HEK293T (cell line): ENCODE data around the gene MOGAT3.

Experiments
- CTCF ChIA-PET: fragments of 350-600 bp; formaldehyde crosslinking; extraction: SDS; loops from one replicate; lab custom pipeline; 2021; ENCODE audit warnings: antibody characterized with exemption, inconsistent platforms; lab: Yijun Ruan, JAX
- POLR2A ChIA-PET: fragments of 350-600 bp; formaldehyde crosslinking; extraction: SDS; loops from one replicate; lab custom pipeline; 2020; ENCODE audit warnings: antibody characterized with exemption, inconsistent platforms; lab: Yijun Ruan, JAX
- DNase-seq: peaks from one replicate; pipeline ENCODE4 v3.0.0; 2012; ENCODE audit warnings: mixed read lengths; ENCODE audit errors: extremely low spot score
- ARNT ChIP-seq: fragments of 450-650 bp; IDR thresholded peaks from 2 replicates; pipeline ENCODE4 v1.6.1; 2017; ENCODE audit warnings: mild to moderate bottlenecking
- BHLHE40 ChIP-seq: fragments of 450-650 bp; IDR thresholded peaks from 2 replicates; pipeline ENCODE4 v1.6.1; 2016; ENCODE audit warnings: mild to moderate bottlenecking, moderate library complexity, borderline replicate concordance
- CTBP1 ChIP-seq: fragments of 450-650 bp; IDR thresholded peaks from 2 replicates; pipeline ENCODE4 v1.6.1; 2016; ENCODE audit warnings: borderline replicate concordance
- ELF4 ChIP-seq: fragments of 450-650 bp; IDR thresholded peaks from 2 replicates; pipeline ENCODE4 v1.6.1; 2017; ENCODE audit warnings: antibody characterized with exemption
- FOXA1 ChIP-seq: fragments of 450-650 bp; IDR thresholded peaks from 2 replicates; pipeline ENCODE4 v1.6.1; 2016; ENCODE audit warnings: mild to moderate bottlenecking
- FOXK2 ChIP-seq: fragments of 450-650 bp; IDR thresholded peaks from 2 replicates; pipeline ENCODE4 v1.6.1; 2016; ENCODE audit warnings: mild to moderate bottlenecking
- FOXM1 ChIP-seq: fragments of 450-650 bp; IDR thresholded peaks from 2 replicates; pipeline ENCODE4 v1.6.1; 2017; ENCODE audit warnings: mild to moderate bottlenecking, borderline replicate concordance
- HDGF ChIP-seq: fragments of 450-650 bp; IDR thresholded peaks from 2 replicates; pipeline ENCODE4 v1.6.1; 2017; ENCODE audit warnings: antibody characterized with exemption, borderline replicate concordance
- L3MBTL2 ChIP-seq: fragments of 450-650 bp; conservative IDR thresholded peaks from 2 replicates; pipeline ENCODE4 v1.6.1; 2016; ENCODE audit warnings: mild to moderate bottlenecking
- LEF1 ChIP-seq: fragments of 450-650 bp; IDR thresholded peaks from 2 replicates; pipeline ENCODE4 v1.6.1; 2017; ENCODE audit warnings: mild to moderate bottlenecking, borderline replicate concordance
- NFRKB ChIP-seq: fragments of 450-650 bp; IDR thresholded peaks from 2 replicates; pipeline ENCODE4 v1.6.1; 2016; ENCODE audit warnings: mild to moderate bottlenecking, moderate library complexity
- SP1 ChIP-seq: fragments of 450-650 bp; IDR thresholded peaks from 2 replicates; pipeline ENCODE4 v1.6.1; 2017
- SUZ12 ChIP-seq: fragments of 450-650 bp; IDR thresholded peaks from 2 replicates; pipeline ENCODE4 v1.6.1; 2016; ENCODE audit warnings: mild to moderate bottlenecking
- TARDBP ChIP-seq: fragments of 450-650 bp; IDR thresholded peaks from 2 replicates; pipeline ENCODE4 v1.6.1; 2016
- ZNF384 ChIP-seq: fragments of 450-650 bp; IDR thresholded peaks from 2 replicates; pipeline ENCODE4 v1.6.1; 2016
- TF ChIP-seq, protein P1 (sequence below): fragments of 450-650 bp; IDR thresholded peaks from 2 replicates; pipeline ENCODE4 v1.6.1; 2016

Gene MOGAT3

GRCh38 chr7:101233907-101234547 lies 33.2 kb upstream of the MOGAT3 start:
- ChIA-PET POLR2A (no interaction called here), CTCF (no interaction called here)
- TF ChIP-seq BHLHE40: no peak
- no peak for TF ChIP-seq TARDBP
- TF ChIP-seq ELF4: no peak
- TF ChIP-seq FOXK2: no peak
- no peak for TF ChIP-seq L3MBTL2
- no peak for TF ChIP-seq ARNT
- DNase-seq: no peak

DNA sequence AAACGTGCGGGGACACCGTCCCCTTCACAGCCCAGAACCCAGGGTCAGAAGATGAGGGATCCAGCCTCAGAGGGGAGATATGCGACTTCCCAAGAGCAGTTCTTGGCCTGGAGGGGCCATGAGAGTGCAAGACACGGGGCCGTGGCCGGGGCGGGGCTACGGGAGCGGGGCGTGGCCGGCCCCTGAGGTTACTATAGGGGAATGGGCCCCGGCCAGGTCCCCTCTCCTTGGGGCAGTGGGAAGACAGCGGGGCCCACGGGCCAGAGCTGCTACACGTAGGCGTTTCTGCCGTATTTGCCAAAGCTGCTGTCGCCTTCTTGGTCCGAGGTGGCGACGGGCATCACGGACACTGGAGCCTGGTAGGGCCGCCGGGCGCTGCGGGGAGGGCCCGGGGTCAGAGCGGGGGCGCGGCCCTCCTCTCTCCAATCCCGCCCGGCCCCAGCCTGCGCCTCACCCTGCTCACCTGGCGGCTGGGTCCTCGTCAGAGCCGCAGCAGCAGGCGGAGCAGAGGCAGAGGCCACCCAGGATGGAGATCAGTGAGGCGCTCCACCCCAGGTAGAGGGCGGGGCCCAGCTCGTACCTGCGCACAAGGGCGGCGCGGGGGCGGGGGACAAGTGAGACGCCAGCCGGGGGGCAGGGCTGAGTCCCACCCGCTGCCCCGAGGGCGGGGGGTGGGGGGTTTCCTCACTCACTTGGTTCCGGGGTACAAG lies 31.5 kb upstream of the MOGAT3 start:
- ChIA-PET CTCF (no interaction called here), POLR2A (interaction anchor here (1.0 kb wide), 1 partner anchor 12 kb away, joined by 3 read pairs; no protein-coding TSS in a partner anchor)
- TF ChIP-seq SUZ12 (no peak), CTBP1 (no peak), TARDBP (no peak), FOXM1 (no peak), FOXA1 (no peak), BHLHE40 (no peak), L3MBTL2 (no peak), SP1 (no peak)
- TF ChIP-seq, protein P1, sequence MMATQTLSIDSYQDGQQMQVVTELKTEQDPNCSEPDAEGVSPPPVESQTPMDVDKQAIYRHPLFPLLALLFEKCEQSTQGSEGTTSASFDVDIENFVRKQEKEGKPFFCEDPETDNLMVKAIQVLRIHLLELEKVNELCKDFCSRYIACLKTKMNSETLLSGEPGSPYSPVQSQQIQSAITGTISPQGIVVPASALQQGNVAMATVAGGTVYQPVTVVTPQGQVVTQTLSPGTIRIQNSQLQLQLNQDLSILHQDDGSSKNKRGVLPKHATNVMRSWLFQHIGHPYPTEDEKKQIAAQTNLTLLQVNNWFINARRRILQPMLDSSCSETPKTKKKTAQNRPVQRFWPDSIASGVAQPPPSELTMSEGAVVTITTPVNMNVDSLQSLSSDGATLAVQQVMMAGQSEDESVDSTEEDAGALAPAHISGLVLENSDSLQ: no peak
- no peak for DNase-seq

GRCh38 chr7:101231644-101232043 lies 30.8 kb upstream of the MOGAT3 start:
- TF ChIP-seq L3MBTL2 (no peak), FOXK2 (no peak), SP1 (no peak), SUZ12 (no peak), TARDBP (no peak), FOXM1 (no peak), ARNT (no peak), ELF4 (no peak), FOXA1 (no peak)
- TF ChIP-seq, protein P1: no peak
- DNase-seq: no peak
- POLR2A ChIA-PET: interaction anchor here (1.0 kb wide), 2 partner anchors 13 to 51 kb away, joined by 3 read pairs; no protein-coding TSS in a partner anchor
- CTCF ChIA-PET: no interaction called here

DNA sequence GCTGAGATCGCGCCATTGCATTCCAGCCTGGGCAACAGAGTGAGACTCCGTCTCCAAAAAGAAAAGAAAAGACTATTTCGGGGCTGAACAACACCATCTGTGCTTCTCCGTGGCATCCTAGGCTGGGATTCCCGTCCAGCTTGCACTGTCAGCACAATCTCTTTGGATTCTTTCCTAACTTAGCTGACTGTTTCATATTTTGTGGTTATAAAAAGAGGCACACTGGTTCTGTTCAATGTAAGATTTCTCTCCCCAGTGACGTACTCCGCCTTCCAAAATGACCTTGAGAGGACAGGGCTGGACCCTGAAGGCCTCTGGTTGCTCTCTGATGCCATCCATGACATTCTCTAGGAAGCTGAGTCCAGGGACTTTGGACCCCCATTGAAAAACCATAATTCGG lies 25.9 kb upstream of the MOGAT3 start:
- no peak for TF ChIP-seq FOXK2
- no peak for TF ChIP-seq LEF1
- TF ChIP-seq FOXM1: no peak
- TF ChIP-seq HDGF: no peak
- TF ChIP-seq, protein P1: no peak
- TF ChIP-seq FOXA1: no peak
- no peak for TF ChIP-seq CTBP1
- no peak for TF ChIP-seq SP1
- TF ChIP-seq ARNT: no peak
- TF ChIP-seq BHLHE40: no peak
- no peak for TF ChIP-seq ZNF384
- no peak for TF ChIP-seq NFRKB
- no peak for TF ChIP-seq SUZ12
- no peak for TF ChIP-seq ELF4
- CTCF ChIA-PET: no interaction called here
- POLR2A ChIA-PET: interaction anchor here (3.5 kb wide), 1 partner anchor 9 kb away, joined by 12 read pairs; the partner anchor contains the start of genes PLOD3 and ZNHIT1
- no peak for DNase-seq

DNA sequence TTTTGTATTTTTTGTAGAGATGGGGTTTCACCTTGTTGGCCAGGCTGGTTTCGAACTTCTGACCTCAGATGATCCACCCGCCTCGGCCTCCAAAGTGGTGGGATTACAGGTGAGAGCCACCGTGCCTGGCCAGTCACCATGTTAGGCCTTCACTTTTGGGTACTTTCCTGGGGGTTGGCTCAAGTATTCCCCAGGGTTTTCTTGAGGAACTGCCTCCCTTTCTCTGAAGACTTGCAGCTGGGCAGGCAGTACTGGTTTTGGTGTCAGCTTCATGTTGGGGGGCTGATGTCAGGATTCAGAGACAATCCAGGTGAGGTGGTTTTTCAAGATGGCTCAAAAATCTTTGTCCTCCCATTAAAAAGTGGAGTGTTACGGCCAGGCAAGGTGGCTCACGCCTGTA lies 24.8 kb upstream of the MOGAT3 start:
- CTCF ChIA-PET: interaction anchor here (0.6 kb wide), 1 partner anchor 20 kb away, joined by 3 read pairs; no protein-coding TSS in a partner anchor
- no peak for DNase-seq
- TF ChIP-seq HDGF (no peak), NFRKB (no peak), SP1 (no peak), CTBP1 (no peak), L3MBTL2 (no peak), FOXK2 (no peak), BHLHE40 (no peak), FOXM1 (no peak), ZNF384 (no peak), LEF1 (no peak)
- TF ChIP-seq, protein P1: no peak
- POLR2A ChIA-PET: interaction anchor here (3.5 kb wide), 1 partner anchor 8 kb away, joined by 12 read pairs; the partner anchor contains the start of genes PLOD3 and ZNHIT1

DNA sequence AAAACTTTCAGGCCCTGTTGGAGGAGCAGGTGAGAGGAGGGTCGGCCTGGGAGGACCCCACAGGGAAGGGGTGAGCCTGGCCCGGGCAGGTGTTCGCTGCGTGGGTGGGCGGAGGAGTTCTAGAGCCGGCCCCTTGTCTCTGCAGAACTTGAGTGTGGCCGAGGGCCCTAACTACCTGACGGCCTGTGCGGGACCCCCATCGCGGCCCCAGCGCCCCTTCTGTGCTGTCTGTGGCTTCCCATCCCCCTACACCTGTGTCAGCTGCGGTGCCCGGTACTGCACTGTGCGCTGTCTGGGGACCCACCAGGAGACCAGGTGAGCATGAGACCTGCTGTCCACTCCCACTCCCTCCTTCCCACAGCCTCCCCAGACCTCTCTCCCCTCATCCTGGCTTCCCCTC lies 22.7 kb upstream of the MOGAT3 start:
- CTCF ChIA-PET: no interaction called here
- TF ChIP-seq TARDBP (no peak), CTBP1 (no peak), NFRKB (no peak), ELF4 (no peak), LEF1 (no peak)
- POLR2A ChIA-PET: no interaction called here
- DNase-seq: no peak
